ENCODE measurements around the gene PNPLA5.

Gene PNPLA5

DNA sequence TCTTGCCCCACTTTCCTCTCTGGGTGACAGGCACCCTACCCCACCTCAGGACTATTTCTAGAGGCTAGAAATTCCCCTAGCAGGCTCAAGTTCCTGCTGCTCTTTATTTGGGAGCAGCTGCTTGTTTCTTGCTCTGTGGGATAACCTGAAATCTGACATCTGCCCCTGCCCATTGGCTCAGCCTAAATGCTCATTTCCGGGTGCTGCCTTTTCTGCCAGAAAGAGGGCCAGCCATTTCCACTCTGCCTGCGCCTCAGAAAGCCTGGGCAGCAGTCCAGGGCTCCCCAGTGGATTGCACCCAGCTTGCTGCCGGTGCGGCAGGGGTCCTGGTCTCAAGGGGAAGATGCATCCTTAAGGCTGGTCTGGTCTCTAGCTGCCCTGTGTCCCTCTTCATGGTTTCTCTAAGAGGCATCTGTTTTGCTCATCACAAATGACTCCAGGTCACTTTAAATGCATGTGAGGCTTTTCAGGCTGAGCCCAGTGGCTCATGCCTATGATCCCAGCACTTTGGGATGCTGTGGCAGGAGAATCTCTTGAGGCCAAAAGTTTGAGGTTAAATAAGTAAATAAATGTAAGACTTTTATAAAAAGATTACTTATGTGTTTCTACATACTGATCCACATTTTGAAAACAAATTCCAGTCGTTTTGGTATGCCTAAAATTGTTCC is 10.3 kb upstream of the PNPLA5 start:
- no peak for DNase-seq (ENCODE audit: low spot score)

GRCh38 chr22:43900206-43900605 is 8.4 kb upstream of the PNPLA5 start:
- DNase-seq (ENCODE audit: low spot score), result no peak

DNA sequence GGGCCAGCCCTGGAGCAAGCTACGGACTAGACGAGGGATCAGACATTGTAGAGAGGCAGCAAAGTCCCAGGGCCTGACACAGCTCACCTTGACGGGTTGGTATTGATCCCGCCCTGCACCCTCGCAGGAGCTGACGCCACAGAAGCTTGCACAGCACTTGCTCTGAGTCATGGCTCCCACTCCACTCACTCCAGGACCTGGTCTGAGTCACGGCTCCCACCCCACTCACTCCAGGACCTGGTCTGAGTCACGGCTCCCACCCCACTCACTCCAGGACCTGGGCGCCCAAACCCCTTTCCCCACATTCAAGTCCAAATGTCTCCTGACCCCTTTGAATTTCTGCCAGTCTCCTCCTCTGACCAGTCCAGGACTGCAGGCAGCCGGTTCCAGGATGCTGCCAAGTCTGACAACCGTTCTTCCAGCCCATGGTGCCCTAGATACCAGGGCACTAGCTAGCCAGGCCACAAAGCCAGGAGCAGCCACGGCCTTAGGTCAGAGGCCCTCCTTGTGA is 6.0 kb upstream of the PNPLA5 start:
- no peak for DNase-seq (ENCODE audit: low spot score)

GRCh38 chr22:43895986-43896645 is 4.3 kb upstream of the PNPLA5 start:
- DNase-seq (ENCODE audit: low spot score), result no peak

- no peak for DNase-seq (ENCODE audit: low spot score)
These were observed 2.3 kb upstream of the PNPLA5 start for GRCh38 chr22:43894122-43894521.

- DNase-seq (ENCODE audit: low spot score), result no peak
These were observed 1.5 kb upstream of the PNPLA5 start for GRCh38 chr22:43893266-43893665.

- no peak for DNase-seq (ENCODE audit: low spot score)
These were observed 526 bp upstream of the PNPLA5 start for GRCh38 chr22:43892183-43892894.

DNA sequence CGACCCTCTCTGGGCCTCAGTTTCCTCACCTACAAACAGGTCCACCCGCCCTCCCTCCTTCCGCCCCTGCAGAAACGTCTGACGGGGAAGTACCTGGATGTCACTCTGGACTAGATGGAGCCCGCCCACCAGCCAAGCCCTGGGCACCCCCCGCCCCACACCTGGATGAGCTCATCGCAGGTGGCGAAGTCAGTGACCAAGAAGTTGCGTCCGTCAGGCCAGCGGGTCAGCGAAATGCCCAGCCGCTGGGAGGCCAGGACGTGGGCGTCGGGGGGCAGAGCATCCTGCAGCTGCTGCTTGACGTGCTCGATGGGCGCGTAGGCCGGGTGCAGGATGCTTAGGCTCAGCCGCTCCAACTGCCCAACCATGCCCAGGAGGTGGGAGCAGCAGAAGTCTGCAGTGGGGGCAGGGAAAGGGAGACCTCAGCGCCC is 897 bp downstream of the PNPLA5 start:
- DNase-seq (ENCODE audit: low spot score), result no peak

GRCh38 chr22:43889860-43890253 is 2.0 kb downstream of the PNPLA5 start:
- DNase-seq (ENCODE audit: low spot score), result peak; percentile 14

GRCh38 chr22:43889201-43889859 is 2.5 kb downstream of the PNPLA5 start:
- no peak for DNase-seq (ENCODE audit: low spot score)

DNA sequence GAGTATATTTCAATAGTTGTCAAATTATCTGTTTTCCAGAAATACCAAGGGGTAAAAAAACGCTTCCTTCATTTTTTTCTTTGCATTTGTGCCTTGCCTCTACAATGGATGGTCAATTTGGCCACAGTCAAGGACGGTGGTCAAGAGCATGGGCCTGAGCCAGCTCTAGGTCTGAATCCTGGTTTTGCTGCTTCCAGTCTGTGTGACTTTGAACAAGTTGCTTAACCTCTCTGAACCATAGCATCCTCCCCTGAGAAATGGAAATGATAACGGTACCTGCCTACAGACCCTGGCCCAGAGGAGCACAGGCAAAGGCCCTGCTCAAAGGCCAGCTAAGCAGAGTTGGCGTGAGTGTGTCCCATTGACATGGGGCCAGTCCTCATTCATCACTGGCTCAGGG is 3.1 kb downstream of the PNPLA5 start:
- no peak for DNase-seq (ENCODE audit: low spot score)

DNA sequence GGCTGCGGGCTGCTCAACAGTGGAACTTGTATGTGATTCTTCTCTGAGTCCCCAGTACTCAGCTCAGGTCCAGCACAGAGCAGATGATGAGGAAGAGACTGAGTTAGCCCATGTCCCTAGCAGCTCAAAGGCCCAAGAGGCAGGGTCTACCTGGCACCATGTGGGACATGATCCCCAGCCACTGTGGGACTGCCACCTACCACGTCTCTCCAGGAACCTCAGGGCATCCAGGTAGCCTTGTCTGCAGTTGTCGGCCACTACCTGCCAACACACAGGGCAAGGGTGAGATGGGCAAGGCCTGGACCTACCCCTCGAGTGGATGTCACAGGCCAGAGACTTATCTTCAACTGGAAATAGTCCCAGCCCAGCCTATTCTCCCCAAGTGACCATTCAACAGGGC is 4.4 kb downstream of the PNPLA5 start:
- DNase-seq (ENCODE audit: low spot score), result no peak

GRCh38 chr22:43886231-43886630 is 5.6 kb downstream of the PNPLA5 start:
- DNase-seq (ENCODE audit: low spot score), result no peak

GRCh38 chr22:43885786-43886185 is 6.0 kb downstream of the PNPLA5 start:
- no peak for DNase-seq (ENCODE audit: low spot score)

DNA sequence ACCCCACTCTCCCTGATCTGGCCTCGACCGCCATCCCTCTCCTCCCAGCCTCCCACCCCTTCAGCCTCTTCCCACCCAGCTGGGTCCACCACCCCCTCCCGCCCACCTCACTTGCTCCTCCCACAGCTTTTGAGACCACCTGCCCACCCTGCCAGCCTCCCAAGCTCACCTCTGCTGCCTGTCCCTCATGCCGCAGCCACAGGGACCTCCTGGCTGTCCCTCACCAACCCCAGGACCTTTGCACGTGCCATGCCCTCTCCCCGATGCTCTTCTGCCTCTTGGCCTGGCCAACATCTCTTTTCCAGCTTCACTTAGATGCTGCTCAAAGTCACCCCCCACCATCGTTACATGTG is 6.5 kb downstream of the PNPLA5 start:
- no peak for DNase-seq (ENCODE audit: low spot score)

- peak; percentile 52 for DNase-seq (ENCODE audit: low spot score)
These were observed 7.1 kb downstream of the PNPLA5 start for GRCh38 chr22:43884600-43885318.

DNA sequence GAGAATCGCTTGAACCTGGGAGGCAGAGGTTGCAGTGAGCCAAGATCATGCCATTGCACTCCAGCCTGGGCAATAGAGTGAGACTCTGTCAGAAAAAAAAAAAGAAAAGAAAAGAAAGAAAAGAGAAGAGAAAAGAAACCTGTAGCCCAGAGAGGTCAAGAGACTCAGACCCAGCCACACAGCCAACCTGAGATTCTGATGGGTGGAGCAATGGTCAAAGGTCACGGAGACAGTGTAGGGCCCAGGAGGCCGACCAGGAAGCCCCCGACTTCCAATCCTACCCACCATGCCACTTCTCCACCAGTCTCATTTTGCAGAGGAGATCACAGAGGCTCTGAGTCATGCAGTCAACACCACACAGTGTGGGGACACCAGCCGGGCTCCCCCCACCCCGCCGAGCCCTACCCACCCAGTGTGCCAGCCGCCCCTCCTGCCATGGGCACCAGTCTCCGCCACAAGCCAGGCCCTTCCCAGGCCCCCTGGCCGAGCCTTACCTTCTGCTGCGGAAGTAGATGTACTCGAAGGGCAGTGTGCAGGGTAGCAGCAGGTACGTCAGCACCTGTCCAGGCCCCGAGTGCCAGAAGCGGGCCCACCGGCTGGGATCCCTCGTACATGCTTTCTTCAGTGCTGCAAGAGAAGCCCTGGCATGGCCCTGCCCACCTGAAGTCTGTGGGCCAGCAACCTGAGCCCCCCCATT is 7.9 kb downstream of the PNPLA5 start:
- DNase-seq (ENCODE audit: low spot score), result no peak

GRCh38 chr22:43883012-43883661 is 8.7 kb downstream of the PNPLA5 start:
- peak; percentile 64 for DNase-seq (ENCODE audit: low spot score)

- no peak for DNase-seq (ENCODE audit: low spot score)
These were observed 9.6 kb downstream of the PNPLA5 start for GRCh38 chr22:43882122-43882767.

Measured in cerebellar cortex (tissue), 1 donor.